ENCODE measurements around the gene NKAPD1. TPM values are rescaled to one million over a fixed set of nuclear protein-coding genes. Genes with fewer than 3 reads are reported as not detected.

NKAPD1 gene
- total RNA-seq, 4 donors from 2014 or later, result 15.0 to 18.5 (median 18.0) TPM

DNA sequence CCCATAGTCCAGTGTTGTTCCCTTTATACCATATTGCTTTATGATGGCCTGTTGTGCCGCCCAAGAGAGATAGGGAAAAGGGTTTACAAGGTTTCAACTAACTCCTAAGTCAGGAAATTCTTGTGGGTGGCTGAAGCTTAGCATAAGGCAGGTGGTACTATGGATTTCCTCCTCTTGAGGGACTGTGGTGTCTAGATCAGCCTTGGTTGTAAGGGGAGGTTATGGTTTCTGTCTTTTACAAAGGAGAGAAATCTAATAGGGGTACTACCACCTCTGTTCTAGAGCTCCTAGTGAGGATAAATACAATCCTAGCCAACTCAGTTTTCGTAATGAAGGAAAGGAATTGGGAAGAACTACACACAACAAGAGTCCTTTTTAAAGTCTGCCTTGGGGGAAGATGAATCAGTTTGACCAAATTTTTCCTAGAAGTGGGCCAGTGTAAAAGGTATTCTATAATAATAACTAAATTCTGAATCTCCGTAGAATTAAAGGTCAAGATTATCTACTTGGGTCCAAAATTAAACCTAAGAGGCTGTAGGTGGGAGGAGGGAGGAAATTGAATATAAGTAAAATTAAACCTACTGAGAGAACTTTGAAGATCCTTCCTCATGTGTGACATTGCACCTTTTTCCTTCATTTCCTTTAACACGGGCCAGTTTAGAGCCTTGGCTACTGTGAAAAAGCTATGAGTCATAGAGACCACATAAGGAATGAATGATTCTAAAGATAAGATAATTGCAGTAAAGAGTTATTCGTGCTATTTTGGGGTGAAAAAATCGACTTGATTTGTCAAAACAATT, 31.7 kb upstream of the NKAPD1 start:
- TF ChIP-seq, protein P1, sequence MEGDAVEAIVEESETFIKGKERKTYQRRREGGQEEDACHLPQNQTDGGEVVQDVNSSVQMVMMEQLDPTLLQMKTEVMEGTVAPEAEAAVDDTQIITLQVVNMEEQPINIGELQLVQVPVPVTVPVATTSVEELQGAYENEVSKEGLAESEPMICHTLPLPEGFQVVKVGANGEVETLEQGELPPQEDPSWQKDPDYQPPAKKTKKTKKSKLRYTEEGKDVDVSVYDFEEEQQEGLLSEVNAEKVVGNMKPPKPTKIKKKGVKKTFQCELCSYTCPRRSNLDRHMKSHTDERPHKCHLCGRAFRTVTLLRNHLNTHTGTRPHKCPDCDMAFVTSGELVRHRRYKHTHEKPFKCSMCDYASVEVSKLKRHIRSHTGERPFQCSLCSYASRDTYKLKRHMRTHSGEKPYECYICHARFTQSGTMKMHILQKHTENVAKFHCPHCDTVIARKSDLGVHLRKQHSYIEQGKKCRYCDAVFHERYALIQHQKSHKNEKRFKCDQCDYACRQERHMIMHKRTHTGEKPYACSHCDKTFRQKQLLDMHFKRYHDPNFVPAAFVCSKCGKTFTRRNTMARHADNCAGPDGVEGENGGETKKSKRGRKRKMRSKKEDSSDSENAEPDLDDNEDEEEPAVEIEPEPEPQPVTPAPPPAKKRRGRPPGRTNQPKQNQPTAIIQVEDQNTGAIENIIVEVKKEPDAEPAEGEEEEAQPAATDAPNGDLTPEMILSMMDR (IDR thresholded peaks at IDR 0.05; ENCODE audit: low read depth), result no peak

DNA sequence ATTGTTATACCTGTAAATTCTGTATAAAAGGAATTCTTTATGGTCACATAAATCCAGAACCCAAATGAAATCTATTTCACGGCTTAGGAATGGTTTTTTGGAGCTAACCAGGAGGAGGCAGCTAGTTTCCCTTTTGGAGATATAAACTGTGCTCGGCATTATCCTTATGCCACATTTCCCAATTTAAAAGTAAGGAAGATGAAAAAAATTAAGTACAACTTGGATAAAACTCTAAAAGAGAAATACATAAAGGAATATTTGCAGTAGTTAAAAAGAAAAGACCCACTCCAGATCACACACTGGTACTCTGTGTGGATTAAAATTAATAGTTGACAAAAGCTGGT, 31.2 kb upstream of the NKAPD1 start:
- TF ChIP-seq, protein P1 (IDR thresholded peaks at IDR 0.05; ENCODE audit: low read depth), result no peak

DNA sequence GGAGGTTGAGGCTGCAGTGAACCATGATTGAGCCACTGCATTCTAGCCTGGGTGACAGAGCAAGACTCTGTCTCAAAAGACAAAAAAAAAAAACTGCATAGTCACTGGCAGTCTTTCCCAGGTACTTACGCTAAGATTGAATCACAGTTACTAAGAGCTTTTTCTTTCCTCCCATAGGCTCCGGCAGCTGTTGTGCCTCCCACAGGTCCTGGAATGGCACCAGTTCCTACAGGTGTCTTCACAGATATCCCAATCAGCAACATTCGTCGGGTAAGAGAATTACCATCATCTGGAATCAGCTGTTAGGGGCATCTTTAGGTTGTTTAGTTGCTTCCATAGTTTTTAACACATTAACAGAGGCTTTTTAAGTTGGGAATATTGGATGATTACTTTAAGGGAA, 29.1 kb upstream of the NKAPD1 start:
- TF ChIP-seq, protein P1 (IDR thresholded peaks at IDR 0.05; ENCODE audit: low read depth), result no peak

DNA sequence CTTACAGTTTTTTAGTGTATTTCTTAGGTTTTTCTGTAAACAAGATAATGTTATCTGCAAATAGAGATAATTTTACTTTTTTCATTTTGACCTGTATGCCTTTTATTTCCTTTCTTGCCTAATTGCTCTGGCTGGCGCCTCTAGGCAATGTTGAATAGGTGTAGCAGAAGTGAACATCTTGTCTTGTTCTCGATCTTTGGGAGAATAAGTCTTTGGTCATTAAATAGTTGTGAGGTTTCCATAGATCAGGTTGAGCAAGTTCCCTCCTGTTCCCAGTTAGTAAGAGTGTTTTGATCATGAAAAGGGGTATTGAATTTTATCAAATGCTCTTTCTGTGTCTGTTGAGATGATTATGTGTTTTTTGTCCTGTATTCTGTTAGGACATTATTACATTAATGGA, 24.3 kb upstream of the NKAPD1 start:
- TF ChIP-seq, protein P1 (IDR thresholded peaks at IDR 0.05; ENCODE audit: low read depth), result no peak

DNA sequence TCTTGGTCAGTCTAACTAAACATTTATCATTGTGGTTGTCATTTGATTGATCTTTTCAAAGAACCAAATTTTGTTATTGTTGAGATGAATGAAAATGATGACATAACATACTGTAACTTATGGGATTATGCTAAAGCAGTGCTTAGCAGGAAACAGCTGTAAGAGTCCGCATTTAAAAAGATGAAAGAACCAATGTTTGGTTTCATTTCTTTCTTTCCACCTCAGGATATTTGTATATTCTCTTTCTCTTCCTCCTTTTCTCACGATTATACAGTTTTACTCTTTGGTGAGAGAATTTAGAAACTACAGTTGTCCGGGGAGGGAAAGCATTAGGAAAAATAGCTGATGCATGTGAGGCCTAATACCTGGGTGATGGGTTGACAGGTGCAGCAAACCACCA, 23.4 kb upstream of the NKAPD1 start:
- TF ChIP-seq, protein P1 (IDR thresholded peaks at IDR 0.05; ENCODE audit: low read depth), result no peak

DNA sequence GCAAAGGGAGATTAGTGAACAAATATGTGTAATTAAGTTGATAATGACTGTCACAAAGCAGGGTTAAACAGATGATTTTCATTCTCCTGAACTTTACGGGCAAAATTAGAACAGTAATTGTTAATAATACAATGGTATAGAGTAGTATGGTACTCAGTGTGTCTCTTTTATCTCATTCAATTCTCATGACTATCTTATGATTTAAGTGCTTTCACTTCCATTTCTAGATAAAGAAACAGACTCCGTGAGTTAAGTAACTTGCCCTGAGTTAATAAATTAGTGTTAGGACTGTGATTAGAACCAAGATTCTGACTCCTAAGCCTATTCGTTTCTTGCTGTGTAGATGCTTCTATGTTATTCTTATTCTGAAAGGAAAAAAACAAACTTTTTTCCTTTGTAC, 22.3 kb upstream of the NKAPD1 start:
- TF ChIP-seq, protein P1 (IDR thresholded peaks at IDR 0.05; ENCODE audit: low read depth), result no peak

DNA sequence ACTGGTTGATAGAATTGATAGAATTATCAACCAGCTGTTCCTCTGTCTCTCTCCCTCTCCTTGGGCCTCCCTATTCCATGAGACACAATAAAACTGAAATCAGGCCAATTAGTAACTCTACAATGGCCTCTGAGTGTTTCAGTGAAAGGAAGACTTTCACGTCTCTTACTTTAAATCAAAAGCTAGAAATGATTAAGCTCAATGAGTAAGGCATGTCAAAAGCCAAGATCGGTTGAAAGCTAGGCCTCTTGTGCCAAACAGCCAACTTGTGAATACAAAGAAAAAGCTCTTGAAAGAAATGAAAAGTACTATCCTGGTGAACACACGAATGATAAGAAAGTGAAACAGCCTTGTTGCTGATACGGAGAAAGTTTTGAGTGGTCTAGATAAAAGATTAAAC, 16.9 kb upstream of the NKAPD1 start:
- TF ChIP-seq, protein P1 (IDR thresholded peaks at IDR 0.05; ENCODE audit: low read depth), result no peak

Measured in subcutaneous adipose tissue (tissue), 4 donors.